ENCODE measurements around the gene SORCS2.
A peak's percentile ranks its signal among the peaks of the same experiment; 100 is the strongest.

SORCS2 gene

DNA sequence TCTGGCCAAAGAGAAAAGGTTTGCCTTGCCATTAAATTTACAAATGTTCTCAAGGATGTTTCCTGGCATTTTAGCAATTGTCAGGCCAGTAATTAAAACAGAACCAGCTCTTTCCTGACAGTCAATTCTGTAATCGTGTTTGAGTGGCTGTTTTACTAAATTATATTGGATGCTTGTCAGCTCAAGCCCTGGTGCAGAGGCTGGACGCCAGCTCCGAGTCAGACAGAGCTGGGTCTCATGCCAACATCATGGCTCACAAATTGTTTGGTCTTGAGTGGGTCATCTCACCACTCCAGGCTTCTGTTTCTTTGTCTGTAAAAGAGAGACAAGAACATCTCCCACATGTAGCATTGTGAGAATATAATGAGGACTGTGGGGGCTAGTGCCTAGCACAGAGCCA, 432.7 kb downstream of the SORCS2 start:
- TF ChIP-seq, protein P1, sequence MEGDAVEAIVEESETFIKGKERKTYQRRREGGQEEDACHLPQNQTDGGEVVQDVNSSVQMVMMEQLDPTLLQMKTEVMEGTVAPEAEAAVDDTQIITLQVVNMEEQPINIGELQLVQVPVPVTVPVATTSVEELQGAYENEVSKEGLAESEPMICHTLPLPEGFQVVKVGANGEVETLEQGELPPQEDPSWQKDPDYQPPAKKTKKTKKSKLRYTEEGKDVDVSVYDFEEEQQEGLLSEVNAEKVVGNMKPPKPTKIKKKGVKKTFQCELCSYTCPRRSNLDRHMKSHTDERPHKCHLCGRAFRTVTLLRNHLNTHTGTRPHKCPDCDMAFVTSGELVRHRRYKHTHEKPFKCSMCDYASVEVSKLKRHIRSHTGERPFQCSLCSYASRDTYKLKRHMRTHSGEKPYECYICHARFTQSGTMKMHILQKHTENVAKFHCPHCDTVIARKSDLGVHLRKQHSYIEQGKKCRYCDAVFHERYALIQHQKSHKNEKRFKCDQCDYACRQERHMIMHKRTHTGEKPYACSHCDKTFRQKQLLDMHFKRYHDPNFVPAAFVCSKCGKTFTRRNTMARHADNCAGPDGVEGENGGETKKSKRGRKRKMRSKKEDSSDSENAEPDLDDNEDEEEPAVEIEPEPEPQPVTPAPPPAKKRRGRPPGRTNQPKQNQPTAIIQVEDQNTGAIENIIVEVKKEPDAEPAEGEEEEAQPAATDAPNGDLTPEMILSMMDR (conservative IDR thresholded peaks at IDR 0.05; ENCODE audit: low read depth): no peak
- ChIA-PET CTCF (no interaction called here), POLR2A (ENCODE audit: low non-redundant PET) (no interaction called here)
- H3K27ac ChIP-seq: peak overlapping the region; percentile 47
- no peak for DNase-seq (ENCODE audit: low spot score)

DNA sequence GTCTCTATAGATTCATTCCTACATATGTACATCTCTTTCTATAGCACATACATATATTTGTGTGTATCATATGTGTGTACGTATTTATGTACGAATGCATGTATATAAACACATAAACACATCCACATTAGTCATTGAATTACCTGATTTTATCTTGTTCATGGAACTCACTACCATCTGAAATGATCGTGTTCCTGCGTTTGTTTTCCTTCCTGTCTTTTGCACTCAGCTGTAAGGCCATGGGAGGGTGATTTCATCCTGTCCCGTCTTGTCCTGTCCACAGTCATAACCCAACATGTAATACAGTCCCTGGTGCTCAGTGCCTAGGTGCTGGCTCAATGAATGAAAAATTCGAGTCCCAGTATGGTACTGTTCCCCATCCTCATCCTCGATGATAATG, 434.2 kb downstream of the SORCS2 start:
- no peak for DNase-seq (ENCODE audit: low spot score)
- TF ChIP-seq, protein P1 (conservative IDR thresholded peaks at IDR 0.05; ENCODE audit: low read depth): no peak
- H3K27ac ChIP-seq: no peak overlapping the region; the same call in 1 of the 2 replicates
- ChIA-PET POLR2A (ENCODE audit: low non-redundant PET) (no interaction called here), CTCF (no interaction called here)

DNA sequence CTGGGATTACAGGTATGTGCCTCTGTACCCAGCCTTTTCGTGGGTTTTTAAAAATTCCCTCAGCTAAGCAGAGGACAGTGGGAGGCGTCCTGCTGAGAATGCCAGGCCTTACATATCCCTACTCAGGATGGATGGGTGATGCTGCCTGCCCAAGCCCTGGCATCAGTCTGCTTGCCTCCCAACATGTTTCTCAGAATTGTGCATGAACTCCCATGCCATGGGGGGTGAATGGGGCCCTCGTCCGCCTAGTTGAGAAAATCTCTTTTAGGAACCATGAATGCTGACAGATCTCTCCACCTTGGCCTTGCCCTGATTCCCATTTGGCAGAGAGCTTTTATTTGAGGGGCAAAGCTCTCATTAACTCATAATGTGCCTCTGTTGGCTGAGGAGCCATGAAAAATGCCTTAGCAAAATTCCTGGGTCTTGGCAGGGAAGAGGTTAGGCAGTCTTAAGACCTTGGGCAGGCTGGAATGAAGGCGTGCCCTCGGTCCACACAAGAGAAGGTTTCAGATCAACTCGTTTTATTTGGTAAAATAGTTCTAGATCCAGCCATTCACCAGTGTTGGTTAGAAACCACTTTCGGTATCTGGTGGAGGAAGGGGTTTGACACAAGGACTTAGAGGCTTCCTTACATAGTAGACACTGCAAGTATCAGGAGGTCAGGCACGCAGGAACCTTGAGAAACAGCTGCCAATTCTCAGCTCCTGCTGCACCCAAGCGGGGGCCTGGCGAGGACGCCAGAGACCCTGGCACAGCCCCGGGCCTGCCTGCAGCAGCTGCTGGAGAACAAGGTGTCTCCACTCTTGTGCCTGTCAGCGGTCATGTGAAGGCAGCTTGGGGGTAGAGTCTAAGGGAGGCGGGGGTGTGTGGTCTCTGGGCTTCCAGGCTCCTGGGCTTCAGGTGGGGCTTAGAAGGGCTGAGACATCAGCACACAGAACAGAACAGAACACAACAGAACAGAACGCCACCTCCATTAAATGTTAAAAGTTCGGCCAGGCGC, 435.2 kb downstream of the SORCS2 start:
- CTCF ChIA-PET: no interaction called here
- no peak for DNase-seq (ENCODE audit: low spot score)
- TF ChIP-seq, protein P1 (conservative IDR thresholded peaks at IDR 0.05; ENCODE audit: low read depth): no peak
- H3K27ac ChIP-seq: peak overlapping the region; percentile 22; the same call in 1 of the 2 replicates
- POLR2A ChIA-PET (ENCODE audit: low non-redundant PET): no interaction called here

DNA sequence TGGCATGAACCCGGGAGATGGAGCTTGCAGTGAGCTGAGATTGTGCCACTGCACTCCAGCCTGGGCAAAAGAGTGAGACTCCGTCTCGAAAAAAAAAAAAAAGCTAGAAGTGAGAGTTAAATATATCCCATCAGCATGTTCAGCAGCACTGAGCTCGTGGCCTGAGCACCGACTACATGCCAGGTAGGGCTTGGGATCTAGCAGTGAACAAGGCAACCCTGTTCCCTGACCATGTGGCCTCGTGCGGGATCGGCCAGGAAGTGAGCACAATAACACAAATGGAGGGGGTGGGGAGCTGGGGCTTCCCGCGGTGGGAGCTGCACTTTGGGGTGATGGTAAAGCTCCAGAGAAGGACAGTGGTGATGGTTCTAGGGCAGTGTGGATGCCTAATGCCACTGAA, 436.1 kb downstream of the SORCS2 start:
- DNase-seq (ENCODE audit: low spot score): no peak
- no peak overlapping the region for H3K27ac ChIP-seq
- CTCF ChIA-PET: no interaction called here
- POLR2A ChIA-PET (ENCODE audit: low non-redundant PET): no interaction called here
- TF ChIP-seq, protein P1 (conservative IDR thresholded peaks at IDR 0.05; ENCODE audit: low read depth): no peak

DNA sequence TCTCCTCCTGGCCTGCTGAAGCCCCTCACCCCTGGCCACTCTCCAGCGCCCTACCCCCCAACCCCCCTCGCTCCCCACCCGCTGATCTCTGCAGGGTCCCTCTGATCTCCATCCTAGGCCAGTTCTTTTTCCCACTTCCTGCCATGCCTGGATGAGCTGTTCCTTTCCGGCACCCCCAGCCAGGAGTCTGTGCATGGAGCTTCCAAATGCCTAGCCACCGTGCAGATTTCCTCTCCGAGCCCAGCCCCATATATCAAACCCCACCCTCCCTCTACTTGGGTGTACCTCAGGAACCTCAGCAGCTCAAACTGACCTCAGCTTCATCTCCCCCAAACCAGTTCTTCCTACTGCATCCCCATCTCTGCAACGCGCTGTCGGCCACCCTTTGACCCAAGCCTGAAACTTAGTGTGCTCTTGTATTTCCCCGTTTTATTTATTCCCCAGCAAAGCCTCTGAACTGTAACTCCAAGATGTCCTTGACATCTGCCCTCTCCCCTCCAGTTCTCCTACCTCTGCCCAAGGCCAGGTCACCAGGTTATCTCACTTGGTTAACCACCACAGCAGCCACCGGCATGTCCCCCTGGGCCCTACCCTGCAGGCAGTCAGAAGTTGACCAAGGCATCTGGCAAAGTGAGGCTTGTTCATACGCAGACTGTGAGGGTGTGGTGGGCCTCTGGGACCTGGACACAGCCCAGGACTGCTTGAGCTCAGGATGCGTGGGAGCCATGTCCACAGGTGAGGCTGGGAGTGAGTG, 437.3 kb downstream of the SORCS2 start:
- ChIA-PET POLR2A (ENCODE audit: low non-redundant PET) (no interaction called here), CTCF (no interaction called here)

More for the DNA sequence above, 437.3 kb downstream of the SORCS2 start:
- no peak for DNase-seq (ENCODE audit: low spot score)
- TF ChIP-seq, protein P1 (conservative IDR thresholded peaks at IDR 0.05; ENCODE audit: low read depth): no peak
- peak overlapping the region; percentile 82 for H3K27ac ChIP-seq

All from RWPE1 (cell line).